Measurements from ENCODE around the gene SPCS2. TPM values are rescaled to one million over a fixed set of nuclear protein-coding genes. Genes with fewer than 3 reads are reported as not detected.

Gene SPCS2
- total and polyA plus RNA-seq, 8 donors = 160 to 231 (median 174) TPM

DNA sequence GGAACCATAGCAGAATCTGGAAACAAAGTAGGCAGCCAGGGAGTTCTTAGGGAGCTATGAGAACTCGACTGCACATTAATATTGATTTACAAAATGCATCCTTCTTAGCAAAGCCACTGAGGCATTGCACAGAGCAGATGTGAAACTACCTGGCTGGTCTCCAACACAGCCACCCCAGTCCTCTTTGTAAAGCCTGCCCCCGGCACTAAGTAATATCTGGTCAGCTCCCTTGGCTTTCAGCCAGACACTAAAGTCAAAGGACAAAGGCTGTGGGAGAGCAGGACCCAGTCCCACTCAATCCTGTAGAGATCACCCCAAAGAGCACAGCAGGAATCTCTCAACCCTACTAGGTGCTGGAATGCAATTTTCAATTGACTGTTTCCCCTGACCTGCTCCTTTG lies 13.0 kb upstream of the SPCS2 start:
- Histone ChIP-seq H3K4me1 (no peaks in the 10 kb centered on the region), H3K27me3 (no peaks in the 10 kb centered on the region), H3K27ac (no peak overlapping the region), H3K9me3 (no peaks in the 10 kb centered on the region), H3K36me3 (peaks cover 0 to 66% of the 10 kb centered on the region in 2 donors), H3K4me3 (no peak overlapping the region)
- TF ChIP-seq, protein P1, sequence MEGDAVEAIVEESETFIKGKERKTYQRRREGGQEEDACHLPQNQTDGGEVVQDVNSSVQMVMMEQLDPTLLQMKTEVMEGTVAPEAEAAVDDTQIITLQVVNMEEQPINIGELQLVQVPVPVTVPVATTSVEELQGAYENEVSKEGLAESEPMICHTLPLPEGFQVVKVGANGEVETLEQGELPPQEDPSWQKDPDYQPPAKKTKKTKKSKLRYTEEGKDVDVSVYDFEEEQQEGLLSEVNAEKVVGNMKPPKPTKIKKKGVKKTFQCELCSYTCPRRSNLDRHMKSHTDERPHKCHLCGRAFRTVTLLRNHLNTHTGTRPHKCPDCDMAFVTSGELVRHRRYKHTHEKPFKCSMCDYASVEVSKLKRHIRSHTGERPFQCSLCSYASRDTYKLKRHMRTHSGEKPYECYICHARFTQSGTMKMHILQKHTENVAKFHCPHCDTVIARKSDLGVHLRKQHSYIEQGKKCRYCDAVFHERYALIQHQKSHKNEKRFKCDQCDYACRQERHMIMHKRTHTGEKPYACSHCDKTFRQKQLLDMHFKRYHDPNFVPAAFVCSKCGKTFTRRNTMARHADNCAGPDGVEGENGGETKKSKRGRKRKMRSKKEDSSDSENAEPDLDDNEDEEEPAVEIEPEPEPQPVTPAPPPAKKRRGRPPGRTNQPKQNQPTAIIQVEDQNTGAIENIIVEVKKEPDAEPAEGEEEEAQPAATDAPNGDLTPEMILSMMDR (IDR thresholded peaks at IDR 0.05) = no peak
- DNase-seq (no peak), ATAC-seq (no peak)
- intact Hi-C loops (cut with DNase I) = no loop called here

DNA sequence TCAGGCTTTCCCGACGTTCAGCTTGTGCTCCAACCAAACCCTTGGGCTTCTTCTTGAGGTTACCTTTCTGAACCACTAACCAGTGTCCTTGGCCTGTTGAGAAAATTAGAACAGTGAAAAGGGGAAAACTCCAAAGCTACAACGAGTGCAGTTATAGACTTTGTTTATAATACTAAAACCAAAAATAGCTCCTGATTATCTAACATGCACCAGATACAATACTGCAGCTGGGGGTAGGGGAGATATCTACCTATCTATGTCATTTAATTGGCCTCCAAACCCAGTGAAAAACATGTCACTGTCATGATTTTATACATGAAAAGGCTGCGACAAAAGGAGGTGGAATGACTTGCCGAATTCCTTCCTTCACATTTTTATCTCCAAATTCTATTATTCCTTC lies 12.1 kb upstream of the SPCS2 start:
- Histone ChIP-seq H3K4me1 (no peaks in the 10 kb centered on the region), H3K27ac (no peak overlapping the region), H3K4me3 (no peak overlapping the region), H3K36me3 (peaks cover 0 to 72% of the 10 kb centered on the region in 2 donors), H3K9me3 (no peaks in the 10 kb centered on the region), H3K27me3 (no peaks in the 10 kb centered on the region)
- no peak for ATAC-seq
- intact Hi-C loops (cut with DNase I) = no loop called here
- DNase-seq = no peak
- TF ChIP-seq, protein P1 (IDR thresholded peaks at IDR 0.05) = no peak

DNA sequence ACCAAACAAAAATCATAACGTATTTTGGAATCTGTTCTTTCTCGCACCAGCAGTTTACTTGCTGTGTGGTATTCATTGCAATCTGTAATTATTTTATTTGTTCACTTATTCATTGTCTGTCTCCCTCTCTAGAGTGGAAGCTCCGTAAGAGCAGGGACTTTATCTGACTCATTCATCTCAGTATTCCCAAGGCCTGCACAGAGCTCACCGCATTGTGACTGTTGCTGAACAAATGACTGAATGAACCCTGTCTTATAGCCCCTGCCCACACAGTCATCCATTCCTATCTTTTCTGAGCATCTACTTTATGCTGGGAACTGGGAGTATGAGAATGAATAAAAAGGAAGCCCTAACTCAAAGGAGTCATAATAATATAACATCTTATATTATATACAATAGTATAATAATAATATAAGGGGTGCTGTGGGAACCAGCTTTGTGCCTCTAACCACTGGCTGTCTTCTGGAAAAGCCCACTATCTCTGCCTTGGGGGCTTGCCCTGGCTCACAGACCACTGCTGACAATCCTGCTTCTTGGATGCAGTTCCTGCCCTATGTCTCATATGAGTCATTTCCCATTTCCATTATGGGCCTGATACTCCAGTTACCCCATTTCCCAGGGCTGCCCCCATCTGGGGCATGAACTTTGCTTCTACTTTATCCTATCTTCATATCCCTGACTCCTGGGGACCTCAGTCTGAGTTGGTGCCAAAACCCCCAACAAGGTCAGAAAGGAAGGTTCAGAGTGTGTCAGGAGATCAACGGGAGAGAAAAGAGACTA lies 11.2 kb upstream of the SPCS2 start:
- Histone ChIP-seq H3K9me3 (no peaks in the 10 kb centered on the region), H3K27me3 (no peaks in the 10 kb centered on the region), H3K4me1 (no peaks in the 10 kb centered on the region), H3K27ac (no peak overlapping the region), H3K36me3 (peaks cover 0 to 73% of the 10 kb centered on the region in 2 donors), H3K4me3 (no peak overlapping the region)
- DNase-seq (no peak), ATAC-seq (no peak)
- TF ChIP-seq, protein P1 (IDR thresholded peaks at IDR 0.05) = no peak
- intact Hi-C loops (cut with DNase I) = no loop called here

- peaks cover 0 to 51% of the 10 kb centered on the region in 2 donors for H3K36me3 ChIP-seq
- DNase-seq (no peak), ATAC-seq (no peak)
- TF ChIP-seq, protein P1 (IDR thresholded peaks at IDR 0.05) = no peak
- no peaks in the 10 kb centered on the region for H3K4me1 ChIP-seq
- H3K27me3 ChIP-seq = no peaks in the 10 kb centered on the region
- H3K27ac ChIP-seq = no peak overlapping the region
- no peak overlapping the region for H3K4me3 ChIP-seq
- intact Hi-C loops (cut with DNase I) = no loop called here
- no peaks in the 10 kb centered on the region for H3K9me3 ChIP-seq
Measured at GRCh38 chr11:74941492-74941891, 7.6 kb upstream of the SPCS2 start.

DNA sequence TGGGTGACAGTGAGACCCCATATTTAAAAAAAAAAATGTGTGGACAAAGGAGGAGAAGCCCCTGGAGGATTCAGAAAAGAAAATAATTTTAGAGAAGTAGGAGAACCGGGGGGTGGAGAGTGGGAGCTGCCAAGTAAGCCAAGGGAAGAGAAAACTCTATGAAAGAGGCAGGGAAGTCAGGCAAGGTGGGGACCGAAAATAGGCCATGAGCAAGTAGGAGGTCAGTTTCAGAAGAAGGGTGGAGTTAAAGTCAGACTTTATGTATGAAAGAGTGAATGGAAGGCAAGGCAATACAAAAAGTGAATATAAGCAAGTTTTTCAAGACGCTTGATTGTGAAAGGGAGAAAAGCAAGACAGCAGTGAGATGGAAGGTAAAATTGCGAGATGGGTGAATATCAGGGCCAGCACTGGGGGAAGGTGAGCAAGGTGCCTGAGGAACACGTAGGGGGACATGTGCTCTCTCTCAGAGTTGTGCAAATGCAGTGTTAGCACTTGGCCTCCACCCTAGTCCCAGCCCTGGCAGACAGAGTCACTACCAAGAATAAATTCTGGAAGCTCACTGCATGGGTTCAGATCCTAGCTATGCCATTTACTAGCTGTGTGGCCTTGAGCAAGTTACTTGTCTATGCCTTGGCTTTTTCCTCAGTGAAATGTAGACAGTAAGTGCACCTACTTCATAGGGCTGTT lies 6.8 kb upstream of the SPCS2 start:
- peaks cover 0 to 43% of the 10 kb centered on the region in 2 donors for H3K36me3 ChIP-seq
- no peaks in the 10 kb centered on the region for H3K4me1 ChIP-seq
- no peaks in the 10 kb centered on the region for H3K27me3 ChIP-seq
- no peak overlapping the region for H3K27ac ChIP-seq
- DNase-seq = no peak
- no peak for ATAC-seq
- TF ChIP-seq, protein P1 (IDR thresholded peaks at IDR 0.05) = no peak
- intact Hi-C loops (cut with DNase I) = no loop called here
- H3K9me3 ChIP-seq = no peaks in the 10 kb centered on the region
- H3K4me3 ChIP-seq = no peak overlapping the region

All from left lung (tissue), 10 donors.